ENCODE measurements around the gene CNTLN.

Gene CNTLN

GRCh38 chr9:17134396-17135294, at the start of gene CNTLN:
Gene CNTLN, plus strand, starts transcription at chr9:17135040. Its CDS starts 26 bp downstream, at chr9:17135066.
- DNase-seq (ENCODE audit: low read depth, low spot score), result peak; percentile 24
- H3K4me3 ChIP-seq (ENCODE audit: low read depth, low read length), result peak within 1 kb of the TSS; percentile 96
- TF ChIP-seq, protein P1, sequence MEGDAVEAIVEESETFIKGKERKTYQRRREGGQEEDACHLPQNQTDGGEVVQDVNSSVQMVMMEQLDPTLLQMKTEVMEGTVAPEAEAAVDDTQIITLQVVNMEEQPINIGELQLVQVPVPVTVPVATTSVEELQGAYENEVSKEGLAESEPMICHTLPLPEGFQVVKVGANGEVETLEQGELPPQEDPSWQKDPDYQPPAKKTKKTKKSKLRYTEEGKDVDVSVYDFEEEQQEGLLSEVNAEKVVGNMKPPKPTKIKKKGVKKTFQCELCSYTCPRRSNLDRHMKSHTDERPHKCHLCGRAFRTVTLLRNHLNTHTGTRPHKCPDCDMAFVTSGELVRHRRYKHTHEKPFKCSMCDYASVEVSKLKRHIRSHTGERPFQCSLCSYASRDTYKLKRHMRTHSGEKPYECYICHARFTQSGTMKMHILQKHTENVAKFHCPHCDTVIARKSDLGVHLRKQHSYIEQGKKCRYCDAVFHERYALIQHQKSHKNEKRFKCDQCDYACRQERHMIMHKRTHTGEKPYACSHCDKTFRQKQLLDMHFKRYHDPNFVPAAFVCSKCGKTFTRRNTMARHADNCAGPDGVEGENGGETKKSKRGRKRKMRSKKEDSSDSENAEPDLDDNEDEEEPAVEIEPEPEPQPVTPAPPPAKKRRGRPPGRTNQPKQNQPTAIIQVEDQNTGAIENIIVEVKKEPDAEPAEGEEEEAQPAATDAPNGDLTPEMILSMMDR (IDR thresholded peaks at IDR 0.05; ENCODE audit: insufficient read depth, low read length, missing control alignments), result no peak
- ChIA-PET CTCF (interaction anchor here (5.1 kb wide), 1 partner anchor 17 kb away, joined by 42 read pairs; no protein-coding TSS in a partner anchor), POLR2A (no interaction called here)

- TF ChIP-seq, protein P1 (IDR thresholded peaks at IDR 0.05; ENCODE audit: insufficient read depth, low read length, missing control alignments), result no peak
- H3K4me3 ChIP-seq (ENCODE audit: low read depth, low read length), result no peak overlapping the region
- no peak for DNase-seq (ENCODE audit: low read depth, low spot score)
- ChIA-PET POLR2A (no interaction called here), CTCF (interaction anchor here (1.0 to 3.3 kb wide), 2 partner anchors 26 to 28 kb away, joined by 3 to 13 read pairs; no protein-coding TSS in a partner anchor)
Observed at GRCh38 chr9:17088566-17088965, 46.3 kb upstream of the CNTLN start.

GRCh38 chr9:17090041-17090440, 44.8 kb upstream of the CNTLN start:
- TF ChIP-seq, protein P1 (IDR thresholded peaks at IDR 0.05; ENCODE audit: insufficient read depth, low read length, missing control alignments), result no peak
- no peak for DNase-seq (ENCODE audit: low read depth, low spot score)
- POLR2A ChIA-PET, result no interaction called here
- no peak overlapping the region for H3K4me3 ChIP-seq (ENCODE audit: low read depth, low read length)
- CTCF ChIA-PET, result no interaction called here

DNA sequence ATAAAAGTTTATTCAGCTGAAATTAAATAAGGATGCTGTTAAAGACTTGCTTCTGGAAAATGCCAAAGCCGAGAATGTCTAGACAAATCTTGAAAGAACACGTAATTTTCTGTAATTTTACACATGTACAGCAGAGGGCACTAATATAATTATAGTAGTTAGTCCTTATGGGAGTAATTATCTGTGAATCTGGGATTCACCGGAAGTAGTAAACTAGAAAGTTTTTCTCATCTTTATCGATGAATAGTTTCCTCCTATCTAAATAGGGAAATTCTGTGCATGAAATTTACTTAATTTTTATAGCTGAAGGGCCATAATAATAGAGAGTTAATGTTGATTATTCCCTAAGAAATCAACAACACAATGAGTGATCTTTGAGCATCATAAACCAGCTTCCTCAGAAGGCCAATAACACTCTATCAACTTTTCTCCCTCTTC, 18.4 kb upstream of the CNTLN start:
- no peak overlapping the region for H3K4me3 ChIP-seq (ENCODE audit: low read depth, low read length)
- CTCF ChIA-PET, result interaction anchor here (0.6 to 6.0 kb wide), 30 partner anchors 8 to 359 kb away, joined by 3 to 101 read pairs (median 3); partner anchors contain the start of gene CNTLN
- no peak for DNase-seq (ENCODE audit: low read depth, low spot score)
- TF ChIP-seq, protein P1 (IDR thresholded peaks at IDR 0.05; ENCODE audit: insufficient read depth, low read length, missing control alignments), result peak; percentile 13
- POLR2A ChIA-PET, result no interaction called here

DNA sequence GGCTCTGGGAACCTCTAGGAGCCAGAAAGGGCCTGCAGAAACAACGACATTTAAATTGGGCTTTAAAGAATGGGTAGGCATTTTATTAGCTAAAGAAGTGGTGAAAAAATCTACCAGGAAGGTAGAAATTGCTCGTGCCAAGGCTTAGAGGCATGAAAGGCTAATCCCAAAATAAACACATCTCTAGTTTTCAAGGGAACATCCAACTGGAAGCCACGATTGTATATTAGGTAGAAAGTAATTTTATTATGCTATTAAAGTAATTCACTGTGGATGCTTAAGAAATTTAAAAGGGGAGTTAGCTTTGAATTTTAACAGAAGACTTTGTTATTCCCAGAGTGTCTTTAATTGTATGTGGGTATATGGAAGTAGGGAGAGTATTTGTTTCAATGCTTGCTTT, 17.5 kb upstream of the CNTLN start:
- ChIA-PET POLR2A (no interaction called here), CTCF (interaction anchor here (1.0 to 6.0 kb wide), 13 partner anchors 9 to 346 kb away, joined by 3 to 101 read pairs (median 5); partner anchors contain the start of gene CNTLN)
- TF ChIP-seq, protein P1 (IDR thresholded peaks at IDR 0.05; ENCODE audit: insufficient read depth, low read length, missing control alignments), result no peak
- DNase-seq (ENCODE audit: low read depth, low spot score), result no peak
- no peak overlapping the region for H3K4me3 ChIP-seq (ENCODE audit: low read depth, low read length)

DNA sequence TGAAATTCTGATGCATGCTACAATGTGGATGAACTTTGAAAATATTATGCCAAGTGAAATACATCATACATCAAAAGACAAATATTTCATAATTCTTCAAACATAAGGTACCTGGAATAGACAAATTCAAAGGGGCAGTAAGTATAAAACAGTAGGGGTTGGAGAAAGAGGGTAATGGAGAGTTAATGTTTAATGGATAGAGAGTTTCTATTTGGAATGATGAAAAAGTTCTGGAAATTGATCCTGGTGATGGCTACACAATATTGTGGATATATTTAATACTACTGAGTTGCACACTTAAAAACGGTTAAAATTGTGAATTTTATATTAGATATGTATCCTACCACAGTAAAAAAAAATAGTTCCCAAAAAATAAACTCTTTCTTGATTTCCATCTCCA, 14.6 kb upstream of the CNTLN start:
- CTCF ChIA-PET, result no interaction called here
- no peak overlapping the region for H3K4me3 ChIP-seq (ENCODE audit: low read depth, low read length)
- no peak for DNase-seq (ENCODE audit: low read depth, low spot score)
- POLR2A ChIA-PET, result no interaction called here
- TF ChIP-seq, protein P1 (IDR thresholded peaks at IDR 0.05; ENCODE audit: insufficient read depth, low read length, missing control alignments), result no peak
